Karpas-422 (cell line): ENCODE data around the gene RABGEF1. TPM values are rescaled to one million over a fixed set of nuclear protein-coding genes. Genes with fewer than 3 reads are reported as not detected.
A peak's percentile ranks its signal among the peaks of the same experiment; 100 is the strongest.
"Not testable (repeated sequence)": the region's sequence is repeated elsewhere in the genome, so short reads cannot be mapped to it uniquely, and the experiment has no call there.

Experiments used
- DNase-seq: peaks from one replicate; pipeline ENCODE4 v3.0.0-alpha.2; 2015
- H2AFZ ChIP-seq: fragments of 200-600 bp; sonication (generic); 2 replicates; pipeline ENCODE4 v1.6.1; 2014; ENCODE audit warnings: antibody characterized with exemption, low read length, mixed read lengths
- H3K27ac ChIP-seq: fragments of 200-600 bp; sonication (generic); 2 replicates; pipeline ENCODE4 v1.5.1; 2014; ENCODE audit warnings: mild to moderate bottlenecking, low read length, moderate library complexity
- H3K27me3 ChIP-seq: fragments of 200-600 bp; sonication (generic); 2 replicates; pipeline ENCODE4 v1.6.1; 2014; ENCODE audit warnings: low read length, mixed read lengths
- H3K36me3 ChIP-seq: fragments of 200-600 bp; sonication (generic); 2 replicates; pipeline ENCODE4 v1.6.1; 2014; ENCODE audit warnings: low read length, mixed read lengths; ENCODE audit not compliant: insufficient read depth
- H3K4me1 ChIP-seq: fragments of 200-600 bp; sonication (generic); 2 replicates; pipeline ENCODE4 v1.6.1; 2014; ENCODE audit warnings: mild to moderate bottlenecking, low read length, mixed read lengths
- H3K4me2 ChIP-seq: fragments of 200-600 bp; sonication (generic); 2 replicates; pipeline ENCODE4 v1.6.1; 2014; ENCODE audit warnings: low read length, low read depth, mild to moderate bottlenecking; ENCODE audit not compliant: poor library complexity, severe bottlenecking
- H3K4me3 ChIP-seq: fragments of 200-600 bp; sonication (generic); 2 replicates; pipeline ENCODE4 v1.5.1; 2014; ENCODE audit warnings: mild to moderate bottlenecking, antibody characterized with exemption, low read length, mixed read lengths
- H3K79me2 ChIP-seq: fragments of 200-600 bp; sonication (generic); 2 replicates; pipeline ENCODE4 v1.6.1; 2014; ENCODE audit warnings: mild to moderate bottlenecking, low read length, mixed read lengths
- H3K9ac ChIP-seq: fragments of 200-600 bp; sonication (generic); 2 replicates; pipeline ENCODE4 v1.6.0; 2014; ENCODE audit warnings: low read length
- H3K9me2 ChIP-seq: fragments of 200-600 bp; sonication (generic), shearing (Covaris generic); replicated peaks from 2 replicates; pipeline ENCODE4 v1.6.0; 2014; ENCODE audit warnings: mild to moderate bottlenecking, low read length, moderate library complexity; ENCODE audit not compliant: insufficient read depth
- H3K9me3 ChIP-seq: fragments of 300-700, 200-600 bp; sonication (generic); 2 replicates; pipeline ENCODE4 v1.6.1; 2014; ENCODE audit warnings: low read length, mixed read lengths
- H4K20me1 ChIP-seq: fragments of 200-600 bp; sonication (generic); 2 replicates; pipeline ENCODE4 v1.6.1; 2014; ENCODE audit warnings: mild to moderate bottlenecking, antibody characterized with exemption, low read length, low read depth; ENCODE audit not compliant: insufficient read depth
- total RNA-seq: library from RNA; depleted of rRNA; stranded (reverse); fragments of >200 nt; shearing (Covaris generic); gene quantifications from 2 replicates; pipeline ENCODE4 v1.2.3, GENCODE V29; 2014; ENCODE audit warnings: low replicate concordance

Gene RABGEF1
- total RNA-seq, 1 experiment from 2014 or later: 26.1 TPM

DNA sequence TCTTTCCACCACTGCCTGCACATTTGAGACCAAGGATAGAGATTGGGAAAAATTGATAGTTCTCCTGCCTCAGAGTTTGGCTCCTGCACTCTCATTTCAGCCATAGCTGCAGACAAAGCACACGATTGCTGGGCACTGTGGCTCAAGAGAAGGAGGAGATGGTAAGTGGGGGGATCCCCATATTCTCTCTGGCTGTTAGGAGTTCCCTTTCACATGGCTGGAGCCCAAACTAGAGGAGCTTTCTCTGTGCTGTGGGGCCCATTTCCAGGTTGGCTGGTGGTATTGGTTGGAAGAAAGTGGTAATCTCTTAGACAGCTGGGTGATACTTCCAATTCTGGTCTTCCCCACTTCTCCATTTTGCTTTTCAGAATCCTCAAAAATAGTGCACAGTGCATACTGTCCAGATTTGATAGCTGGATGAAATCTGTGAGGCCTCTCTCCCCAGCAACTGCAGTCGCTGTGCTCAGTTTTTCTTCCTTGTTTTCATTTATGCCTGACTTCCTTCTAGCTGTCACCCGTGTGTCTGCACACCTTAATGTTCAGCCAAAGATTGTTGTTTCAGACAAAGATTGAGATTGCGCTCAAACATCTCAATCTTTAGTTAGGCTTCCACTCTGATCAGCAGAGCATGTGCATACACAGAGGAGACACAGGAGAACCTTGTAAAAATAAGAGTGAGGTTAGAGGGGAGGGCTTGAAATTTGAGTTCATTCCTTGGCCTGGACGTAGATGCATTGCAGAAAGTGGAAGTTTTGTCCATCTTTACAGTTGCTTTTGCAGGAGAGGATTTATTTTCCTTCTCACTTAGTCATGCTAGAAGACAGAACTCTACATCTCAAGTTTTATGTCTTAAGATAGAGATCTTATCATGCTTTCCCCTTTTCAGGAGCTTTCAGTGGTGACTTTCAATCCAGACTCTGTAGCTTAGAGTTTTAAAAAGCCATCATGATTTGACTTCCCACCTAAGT is 28.6 kb downstream of the RABGEF1 start:
- H3K9ac ChIP-seq: peak overlapping the region; percentile 29; the same call in 1 of the 2 replicates
- H3K9me3 ChIP-seq: no peaks in the 10 kb centered on the region
- H3K27me3 ChIP-seq: no peaks in the 10 kb centered on the region
- H2AFZ ChIP-seq: no peak overlapping the region
- H3K4me2 ChIP-seq: peak overlapping the region; percentile 30
- no peaks in the 10 kb centered on the region for H3K36me3 ChIP-seq
- H4K20me1 ChIP-seq: no peaks in the 10 kb centered on the region
- H3K4me1 ChIP-seq: peaks cover 35% of the 10 kb centered on the region
- no peaks in the 10 kb centered on the region for H3K9me2 ChIP-seq
- peak overlapping the region; percentile 59 for H3K27ac ChIP-seq
- H3K79me2 ChIP-seq: peaks cover 77% of the 10 kb centered on the region
- H3K4me3 ChIP-seq: no peak overlapping the region; the same call in 1 of the 2 replicates
- peak; percentile 54 for DNase-seq

- peak overlapping the region; percentile 59; the same call in 1 of the 2 replicates for H3K27ac ChIP-seq
Observed at GRCh38 chr7:66769833-66770512, 29.4 kb downstream of the RABGEF1 start.

DNA sequence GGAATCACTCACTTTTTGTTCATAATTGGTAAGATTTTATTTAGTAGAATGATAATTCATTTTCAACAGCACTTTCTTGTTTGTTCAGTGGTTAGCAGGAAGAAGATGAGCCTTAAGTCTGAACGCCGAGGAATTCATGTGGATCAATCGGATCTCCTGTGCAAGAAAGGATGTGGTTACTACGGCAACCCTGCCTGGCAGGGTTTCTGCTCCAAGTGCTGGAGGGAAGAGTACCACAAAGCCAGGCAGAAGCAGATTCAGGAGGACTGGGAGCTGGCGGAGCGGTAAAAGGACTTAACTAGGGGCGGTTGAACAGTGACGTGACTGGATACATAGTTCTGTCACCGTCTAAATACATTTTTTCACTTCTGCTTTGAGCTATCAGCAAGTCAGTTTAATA is 31.3 kb downstream of the RABGEF1 start:
- H2AFZ ChIP-seq: no peak overlapping the region
- H3K27me3 ChIP-seq: no peaks in the 10 kb centered on the region
- H3K9me3 ChIP-seq: no peaks in the 10 kb centered on the region
- H3K4me1 ChIP-seq: peaks cover 28% of the 10 kb centered on the region
- no peak overlapping the region for H3K27ac ChIP-seq
- no peak overlapping the region for H3K9ac ChIP-seq
- no peak for DNase-seq
- peaks cover 7% of the 10 kb centered on the region; the same call in 1 of the 2 replicates for H3K36me3 ChIP-seq
- H3K4me3 ChIP-seq: no peak overlapping the region
- H3K9me2 ChIP-seq: no peaks in the 10 kb centered on the region
- H4K20me1 ChIP-seq: no peaks in the 10 kb centered on the region
- H3K4me2 ChIP-seq: no peak overlapping the region
- peaks cover 57% of the 10 kb centered on the region for H3K79me2 ChIP-seq

More at GRCh38 chr7:66769833-66770512, 29.4 kb downstream of the RABGEF1 start:
- H3K4me2 ChIP-seq: no peak overlapping the region
- no peak overlapping the region for H3K4me3 ChIP-seq
- H3K4me1 ChIP-seq: peaks cover 35% of the 10 kb centered on the region
- H3K9ac ChIP-seq: no peak overlapping the region
- no peaks in the 10 kb centered on the region for H3K27me3 ChIP-seq
- peaks cover 5% of the 10 kb centered on the region; the same call in 1 of the 2 replicates for H3K36me3 ChIP-seq
- peaks cover 71% of the 10 kb centered on the region for H3K79me2 ChIP-seq
- no peaks in the 10 kb centered on the region for H3K9me3 ChIP-seq
- no peaks in the 10 kb centered on the region for H3K9me2 ChIP-seq
- no peaks in the 10 kb centered on the region for H4K20me1 ChIP-seq
- DNase-seq: no peak
- H2AFZ ChIP-seq: no peak overlapping the region

- not testable (repeated sequence) for DNase-seq, H3K9me2 ChIP-seq, H3K4me2 ChIP-seq, H3K4me1 ChIP-seq, H2AFZ ChIP-seq, H3K4me3 ChIP-seq, H3K9ac ChIP-seq, H3K27me3 ChIP-seq, H4K20me1 ChIP-seq, H3K9me3 ChIP-seq, H3K27ac ChIP-seq
- Histone ChIP-seq H3K79me2 (peaks cover 52% of the 10 kb centered on the region), H3K36me3 (peaks cover 17% of the 10 kb centered on the region; the same call in 1 of the 2 replicates)
Observed at GRCh38 chr7:66773744-66774143, 33.2 kb downstream of the RABGEF1 start.

DNA sequence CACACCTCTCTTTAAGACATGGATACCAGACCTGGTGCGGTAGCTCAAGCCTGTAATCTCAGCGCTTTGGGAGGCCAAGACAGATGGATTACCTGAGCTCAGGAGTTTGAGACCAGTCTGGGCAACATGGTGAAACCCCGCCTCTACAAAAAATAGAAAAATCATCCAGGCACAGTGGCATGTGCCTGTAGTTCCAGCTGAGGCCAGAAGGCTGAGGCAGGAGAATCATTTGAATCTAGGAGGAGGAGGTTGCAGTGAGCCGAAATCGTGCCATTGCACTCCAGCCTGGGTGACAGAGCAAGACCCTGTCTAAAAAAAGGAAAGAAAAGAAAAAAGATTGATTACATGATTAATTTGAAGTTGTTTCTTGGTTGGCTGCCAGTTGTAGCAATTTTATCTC is 35.9 kb downstream of the RABGEF1 start:
- H3K27ac ChIP-seq, H3K9me2 ChIP-seq, H3K27me3 ChIP-seq, H4K20me1 ChIP-seq, H3K9ac ChIP-seq, H3K9me3 ChIP-seq, H3K4me2 ChIP-seq, DNase-seq, H3K4me3 ChIP-seq, H2AFZ ChIP-seq: not testable (repeated sequence)
- peaks cover 10% of the 10 kb centered on the region for H3K4me1 ChIP-seq
- H3K36me3 ChIP-seq: peaks cover 29% of the 10 kb centered on the region; the same call in 1 of the 2 replicates
- peaks cover 49% of the 10 kb centered on the region for H3K79me2 ChIP-seq

GRCh38 chr7:66776800-66777442 is 36.4 kb downstream of the RABGEF1 start:
- Histone ChIP-seq H3K36me3 (peaks cover 32% of the 10 kb centered on the region; the same call in 1 of the 2 replicates), H3K27ac (no peak overlapping the region), H3K4me1 (peaks cover 16% of the 10 kb centered on the region), H3K9me3 (no peaks in the 10 kb centered on the region), H3K27me3 (no peaks in the 10 kb centered on the region), H3K4me3 (no peak overlapping the region), H3K9ac (no peak overlapping the region), H3K79me2 (peaks cover 49% of the 10 kb centered on the region), H3K4me2 (no peak overlapping the region), H3K9me2 (no peaks in the 10 kb centered on the region), H2AFZ (no peak overlapping the region), H4K20me1 (no peaks in the 10 kb centered on the region)
- DNase-seq: no peak

GRCh38 chr7:66778201-66778600 is 37.7 kb downstream of the RABGEF1 start:
- Histone ChIP-seq H3K9me3 (no peaks in the 10 kb centered on the region), H2AFZ (no peak overlapping the region), H3K27ac (no peak overlapping the region), H3K79me2 (peaks cover 49% of the 10 kb centered on the region), H3K4me1 (peaks cover 17% of the 10 kb centered on the region), H3K4me3 (no peak overlapping the region), H3K4me2 (no peak overlapping the region), H3K27me3 (no peaks in the 10 kb centered on the region), H3K9ac (no peak overlapping the region), H3K9me2 (no peaks in the 10 kb centered on the region), H4K20me1 (no peaks in the 10 kb centered on the region), H3K36me3 (peaks cover 38% of the 10 kb centered on the region; the same call in 1 of the 2 replicates)
- no peak for DNase-seq
